Fibroblast of pulmonary artery (primary cell): ENCODE data around the gene PRDX1.
A peak's percentile ranks its signal among the peaks of the same experiment; 100 is the strongest.
"Not testable (repeated sequence)": the region's sequence is repeated elsewhere in the genome, so short reads cannot be mapped to it uniquely, and the experiment has no call there.

Experiments
- DNase-seq: peaks from one replicate; pipeline ENCODE4 v3.0.0-alpha.2; 2010; ENCODE audit warnings: low read depth
- H3K4me3 ChIP-seq: replicated peaks from 2 replicates; pipeline ENCODE4 v1.5.1; 2011; ENCODE audit warnings: low read depth, mild to moderate bottlenecking, control low read depth, low read length, moderate library complexity
- CTCF ChIP-seq: IDR thresholded peaks from 2 replicates; pipeline ENCODE4 v1.5.1; 2011; ENCODE audit warnings: mild to moderate bottlenecking, control low read depth, low read length, inconsistent platforms; ENCODE audit errors: missing control alignments

Gene PRDX1

GRCh38 chr1:45522324-45523104, 830 bp upstream of the PRDX1 start:
- H3K4me3 ChIP-seq: peak overlapping the region; percentile 79
- no peak for DNase-seq
- no peak for TF ChIP-seq CTCF

DNA sequence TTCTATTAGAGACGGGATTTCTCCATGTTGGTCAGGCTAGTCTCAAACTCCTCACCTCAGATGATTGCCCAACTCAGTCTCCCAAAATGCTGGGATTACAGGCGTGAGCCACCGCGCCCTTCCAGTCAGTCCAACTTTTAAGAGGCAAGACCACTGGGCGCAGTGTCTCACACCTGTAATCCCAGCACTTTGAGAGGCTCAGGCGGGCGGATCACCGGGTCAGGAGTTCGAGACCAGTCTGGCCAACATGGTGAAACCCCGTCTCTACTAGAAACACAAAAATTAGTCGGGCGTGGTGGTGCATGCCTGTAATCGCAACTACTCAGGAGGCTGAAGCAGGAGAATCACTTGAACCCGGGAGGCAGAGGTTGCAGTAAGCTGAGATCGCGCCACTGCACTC, 1.9 kb downstream of the PRDX1 start:
- DNase-seq: not testable (repeated sequence)
- peak overlapping the region; percentile 79 for H3K4me3 ChIP-seq

GRCh38 chr1:45518910-45519309, 2.8 kb downstream of the PRDX1 start:
- DNase-seq: peak; percentile 20
- H3K4me3 ChIP-seq: peak overlapping the region; percentile 1
- no peak for TF ChIP-seq CTCF

DNA sequence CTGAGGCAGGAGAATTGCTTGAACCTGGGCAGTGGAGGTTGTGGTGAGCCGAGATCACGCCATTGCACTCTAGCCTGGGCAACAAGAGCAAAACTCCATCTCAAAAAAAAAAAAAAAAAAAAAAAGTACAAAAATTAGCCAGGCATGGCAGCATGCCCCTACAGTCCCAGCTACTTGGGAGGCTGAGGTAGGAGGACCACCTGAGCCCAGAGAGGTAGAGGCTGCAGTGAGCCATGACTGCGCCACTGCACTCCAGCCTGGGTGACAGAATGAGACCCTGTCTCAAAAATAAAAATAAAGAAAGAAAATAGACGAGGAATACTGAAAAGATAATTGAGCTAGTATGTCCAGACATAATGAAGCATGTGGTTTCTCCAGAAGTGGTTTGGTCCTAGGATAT, 3.3 kb downstream of the PRDX1 start:
- not testable (repeated sequence) for H3K4me3 ChIP-seq

DNA sequence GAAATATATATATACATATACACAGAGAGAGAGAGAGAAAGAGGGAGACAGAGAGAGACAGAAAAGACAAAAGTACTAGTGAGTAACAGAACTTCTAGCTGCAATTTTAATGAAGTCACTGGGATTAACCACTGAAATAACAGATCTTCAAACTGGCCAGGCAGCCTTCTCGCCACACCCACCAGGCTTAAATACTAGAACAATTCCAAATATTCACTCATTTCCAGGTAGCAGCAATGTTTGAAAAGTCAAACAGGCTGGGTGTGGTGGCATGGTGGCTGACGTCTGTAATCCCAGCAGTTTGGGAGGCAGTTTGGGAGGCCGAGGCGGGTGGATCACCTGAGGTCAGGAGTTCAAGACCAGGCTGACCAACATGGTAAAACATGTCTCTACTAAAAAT, 5.2 kb downstream of the PRDX1 start:
- TF ChIP-seq CTCF: no peak
- DNase-seq: no peak

More for the DNA sequence above, 3.3 kb downstream of the PRDX1 start:
- DNase-seq: not testable (repeated sequence)

DNA sequence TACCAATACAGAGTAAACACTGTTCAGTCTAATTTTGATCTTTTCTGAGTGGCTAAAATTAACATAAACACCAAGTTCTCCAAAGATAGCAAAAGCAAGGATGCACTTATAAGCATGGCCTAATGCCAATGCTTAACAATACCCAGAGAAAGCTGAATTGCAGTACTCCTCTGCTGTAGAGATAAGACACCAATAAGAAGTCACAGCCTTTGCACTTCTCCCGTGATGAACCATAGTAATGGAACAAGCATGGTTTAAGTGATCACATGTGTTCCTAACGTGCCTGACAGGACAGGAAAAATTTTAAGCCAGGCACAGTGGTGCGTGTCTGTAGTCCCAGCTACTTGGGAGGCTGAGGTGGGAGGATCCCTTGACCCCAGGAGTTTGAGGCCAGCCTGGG, 5.6 kb downstream of the PRDX1 start:
- no peak overlapping the region for H3K4me3 ChIP-seq
- no peak for DNase-seq
- TF ChIP-seq CTCF: no peak

More for the DNA sequence above, 5.2 kb downstream of the PRDX1 start:
- no peak overlapping the region for H3K4me3 ChIP-seq

DNA sequence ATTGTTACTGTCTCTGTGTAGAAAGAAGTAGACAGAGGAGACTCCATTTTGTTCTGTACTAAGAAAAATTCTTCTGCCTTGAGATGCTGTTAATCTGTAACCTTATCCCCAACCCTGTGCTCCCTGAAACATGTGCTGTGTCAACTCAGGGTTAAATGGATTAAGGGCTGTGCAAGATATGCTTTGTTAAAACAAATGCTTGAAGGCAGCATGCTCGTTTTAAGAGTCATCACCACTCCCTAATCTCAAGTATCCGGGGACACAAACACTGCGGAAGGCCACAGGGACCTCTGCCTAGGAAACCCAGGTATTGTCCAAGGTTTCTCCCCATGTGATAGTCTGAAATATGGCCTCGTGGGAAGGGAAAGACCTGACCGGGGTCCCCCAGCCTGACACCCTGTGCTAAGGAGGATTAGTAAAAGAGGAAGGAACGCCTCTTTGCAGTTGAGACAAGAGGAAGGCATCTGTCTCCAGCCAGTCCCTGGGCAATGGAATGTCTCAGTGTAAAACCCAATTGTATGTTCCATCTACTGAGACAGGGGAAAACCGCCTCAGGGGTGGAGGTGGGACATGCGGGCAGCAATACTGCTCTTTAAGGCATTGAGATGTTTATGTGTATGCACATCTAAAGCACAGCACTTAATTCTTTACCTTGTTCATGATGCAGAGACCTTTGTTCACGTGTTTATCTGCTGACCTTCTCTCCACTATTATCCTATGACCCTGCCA, 8.0 kb downstream of the PRDX1 start:
- not testable (repeated sequence) for H3K4me3 ChIP-seq, DNase-seq

GRCh38 chr1:45512641-45513054, 9.0 kb downstream of the PRDX1 start:
- no peak overlapping the region for H3K4me3 ChIP-seq
- TF ChIP-seq CTCF: peak; percentile 84
- peak; percentile 79 for DNase-seq
